Measurements from ENCODE around the gene FAM193B. TPM values are rescaled to one million over a fixed set of nuclear protein-coding genes. Genes with fewer than 3 reads are reported as not detected.
"Not testable (repeated sequence)": the region's sequence is repeated elsewhere in the genome, so short reads cannot be mapped to it uniquely, and the experiment has no call there.

FAM193B gene
- total RNA-seq, 4 donors from 2014 or later: 16.5 to 117 (median 39.4) TPM

- intact Hi-C loops (cut with DNase I; ENCODE audit: low total_unique reads): no loop called here
- TF ChIP-seq POLR2A (IDR thresholded peaks at IDR 0.05) (no peak), CTCF (IDR thresholded peaks at IDR 0.05) (no peak)
- no peak for DNase-seq
- no peaks in the 10 kb centered on the region for H3K9me3 ChIP-seq
- no peak overlapping the region for H3K4me3 ChIP-seq
- H3K27me3 ChIP-seq: no peaks in the 10 kb centered on the region
- H3K4me1 ChIP-seq: peaks cover 11 to 37% of the 10 kb centered on the region in 2 donors
- peak overlapping the region; percentile 97 to 98 for H3K27ac ChIP-seq
- H3K36me3 ChIP-seq: no peaks in the 10 kb centered on the region
Measured at GRCh38 chr5:177489119-177489716, 65.1 kb downstream of the FAM193B start.

- TF ChIP-seq POLR2A (IDR thresholded peaks at IDR 0.05) (no peak), CTCF (IDR thresholded peaks at IDR 0.05) (no peak)
- Histone ChIP-seq H3K36me3 (no peaks in the 10 kb centered on the region), H3K27ac (no peak overlapping the region), H3K4me3 (no peak overlapping the region), H3K4me1 (peaks cover 3 to 29% of the 10 kb centered on the region in 2 donors), H3K27me3 (no peaks in the 10 kb centered on the region), H3K9me3 (no peaks in the 10 kb centered on the region)
- intact Hi-C loops (cut with DNase I; ENCODE audit: low total_unique reads): no loop called here
- DNase-seq: no peak
Measured at GRCh38 chr5:177487975-177488374, 66.4 kb downstream of the FAM193B start.

GRCh38 chr5:177487144-177487543 lies 67.2 kb downstream of the FAM193B start:
- Histone ChIP-seq H3K27ac (no peak overlapping the region), H3K36me3 (no peaks in the 10 kb centered on the region), H3K4me1 (peaks cover 3 to 23% of the 10 kb centered on the region in 2 donors), H3K27me3 (no peaks in the 10 kb centered on the region), H3K9me3 (no peaks in the 10 kb centered on the region), H3K4me3 (no peak overlapping the region)
- intact Hi-C loops (cut with DNase I; ENCODE audit: low total_unique reads): no loop called here
- no peak for TF ChIP-seq POLR2A (IDR thresholded peaks at IDR 0.05)
- no peak for TF ChIP-seq CTCF (IDR thresholded peaks at IDR 0.05)
- no peak for DNase-seq

- H3K4me3 ChIP-seq: no peak overlapping the region
- DNase-seq: no peak
- peaks cover 3 to 17% of the 10 kb centered on the region in 2 donors for H3K4me1 ChIP-seq
- H3K27me3 ChIP-seq: no peaks in the 10 kb centered on the region
- H3K36me3 ChIP-seq: no peaks in the 10 kb centered on the region
- intact Hi-C loops (cut with DNase I; ENCODE audit: low total_unique reads): no loop called here
- H3K9me3 ChIP-seq: no peaks in the 10 kb centered on the region
- no peak overlapping the region for H3K27ac ChIP-seq
- TF ChIP-seq CTCF (IDR thresholded peaks at IDR 0.05): no peak
- no peak for TF ChIP-seq POLR2A (IDR thresholded peaks at IDR 0.05)
Measured at GRCh38 chr5:177486256-177486655, 68.1 kb downstream of the FAM193B start.

- H3K36me3 ChIP-seq; H3K4me3 ChIP-seq; H3K27me3 ChIP-seq; H3K9me3 ChIP-seq; DNase-seq; intact Hi-C loops (cut with DNase I; ENCODE audit: low total_unique reads): not testable (repeated sequence)
- Histone ChIP-seq H3K27ac (peak overlapping the region; percentile 18 to 61), H3K4me1 (peaks cover 3 to 17% of the 10 kb centered on the region in 2 donors)
Measured at GRCh38 chr5:177485753-177486152, 68.6 kb downstream of the FAM193B start.

Data from uterus (tissue), 4 donors.